Dendritic cell treated with granulocyte-macrophage colony-stimulating factor and Interleukin-4, amounts not matched to agents 40 ng/mL and 50 ng/mL, for 4 days (primary cell): ENCODE results near the gene GRIK4.

Experiments used
- H3K27ac Mint-ChIP-seq: one replicate; pipeline ENCODE4 v1.8.0; 2022; ENCODE audit warnings: mild to moderate bottlenecking, mixed read lengths
- H3K27me3 Mint-ChIP-seq: one replicate; pipeline ENCODE4 v1.8.0; 2022; ENCODE audit warnings: mild to moderate bottlenecking, mixed read lengths
- H3K36me3 Mint-ChIP-seq: one replicate; pipeline ENCODE4 v1.8.0; 2022; ENCODE audit warnings: low read depth, mixed read lengths
- H3K4me1 Mint-ChIP-seq: one replicate; pipeline ENCODE4 v1.8.0; 2022; ENCODE audit warnings: low read depth, mixed read lengths
- H3K4me3 Mint-ChIP-seq: one replicate; pipeline ENCODE4 v1.8.0; 2022; ENCODE audit warnings: mild to moderate bottlenecking, moderate library complexity, mixed read lengths
- H3K9me3 Mint-ChIP-seq: one replicate; pipeline ENCODE4 v1.8.0; 2022; ENCODE audit warnings: mixed read lengths
- intact Hi-C: fragments of 100-400 bp; cut with micrococcal nuclease; formaldehyde crosslinking; loops from one replicate; pipeline ENCODE4 v1.15.0; 2022

Gene GRIK4

DNA sequence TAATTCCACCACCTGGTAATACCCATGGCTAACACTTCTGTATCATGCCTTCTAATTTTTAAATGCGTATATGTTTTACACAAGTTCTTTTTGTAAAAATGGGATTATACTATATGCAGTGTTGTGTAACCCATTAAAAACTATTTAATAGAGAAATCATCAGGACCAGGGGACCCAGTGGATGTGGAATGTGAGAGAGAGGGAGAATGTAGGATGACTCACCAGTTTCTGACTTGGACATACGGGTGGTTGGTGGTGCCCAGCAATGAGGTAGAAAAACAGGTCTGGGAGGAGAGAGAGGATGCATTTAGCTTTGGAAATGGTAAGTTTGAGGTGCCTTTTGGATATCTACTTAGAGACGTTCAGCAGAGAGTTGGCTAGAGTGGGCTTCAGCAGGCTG is 400.4 kb downstream of the GRIK4 start:
- intact Hi-C loops: no loop called here
- peaks cover 9% of the 10 kb centered on the region for H3K27me3 Mint-ChIP-seq
- H3K36me3 Mint-ChIP-seq: no peaks in the 10 kb centered on the region
- H3K4me1 Mint-ChIP-seq: peaks cover 6% of the 10 kb centered on the region
- no peak overlapping the region for H3K27ac Mint-ChIP-seq
- no peak overlapping the region for H3K4me3 Mint-ChIP-seq
- no peaks in the 10 kb centered on the region for H3K9me3 Mint-ChIP-seq

DNA sequence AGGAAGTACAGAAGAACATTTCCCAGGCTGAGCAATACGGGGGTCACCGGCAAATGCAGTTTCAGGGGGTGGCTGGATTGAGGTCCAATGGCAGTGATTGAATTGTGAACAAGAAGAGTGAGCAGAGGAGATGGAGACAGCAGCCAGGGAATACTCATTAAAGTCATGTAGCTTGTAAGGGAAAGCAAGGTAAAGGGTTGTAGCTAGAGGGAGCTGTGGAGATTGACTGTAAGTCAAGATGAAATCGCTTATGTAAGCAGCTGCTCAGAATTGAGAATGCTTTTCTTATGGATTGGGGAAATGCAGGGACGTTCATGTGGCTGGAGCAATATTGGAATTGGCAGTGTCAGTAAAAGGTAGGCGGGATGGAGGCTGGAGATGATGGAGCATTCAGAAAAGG is 401.0 kb downstream of the GRIK4 start:
- Mint-ChIP-seq H3K4me3 (no peak overlapping the region), H3K27ac (no peak overlapping the region), H3K4me1 (peaks cover 6% of the 10 kb centered on the region), H3K27me3 (peaks cover 9% of the 10 kb centered on the region), H3K36me3 (no peaks in the 10 kb centered on the region), H3K9me3 (no peaks in the 10 kb centered on the region)
- intact Hi-C loops: no loop called here

DNA sequence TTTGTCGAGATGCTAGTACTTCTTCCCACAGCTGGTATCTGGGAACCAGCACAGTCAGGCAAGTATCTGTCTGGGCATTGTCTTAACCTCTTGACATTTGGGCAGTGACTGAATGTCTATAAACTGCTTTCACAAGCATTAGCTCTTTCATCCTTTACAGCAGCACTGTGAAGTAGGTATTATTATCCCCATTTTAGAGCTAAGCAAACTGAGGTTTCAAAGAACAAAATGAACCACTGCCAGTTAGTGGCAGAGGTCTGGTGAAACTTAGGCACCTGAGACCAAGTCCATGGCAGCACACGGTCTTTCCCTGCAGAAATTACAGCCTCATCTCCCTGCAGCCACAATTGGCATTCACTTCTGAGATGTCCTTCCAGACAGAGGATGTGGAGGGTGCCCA is 401.4 kb downstream of the GRIK4 start:
- H3K27me3 Mint-ChIP-seq: peaks cover 9% of the 10 kb centered on the region
- no peaks in the 10 kb centered on the region for H3K36me3 Mint-ChIP-seq
- H3K9me3 Mint-ChIP-seq: no peaks in the 10 kb centered on the region
- peaks cover 6% of the 10 kb centered on the region for H3K4me1 Mint-ChIP-seq
- H3K27ac Mint-ChIP-seq: no peak overlapping the region
- H3K4me3 Mint-ChIP-seq: no peak overlapping the region
- intact Hi-C loops: no loop called here

DNA sequence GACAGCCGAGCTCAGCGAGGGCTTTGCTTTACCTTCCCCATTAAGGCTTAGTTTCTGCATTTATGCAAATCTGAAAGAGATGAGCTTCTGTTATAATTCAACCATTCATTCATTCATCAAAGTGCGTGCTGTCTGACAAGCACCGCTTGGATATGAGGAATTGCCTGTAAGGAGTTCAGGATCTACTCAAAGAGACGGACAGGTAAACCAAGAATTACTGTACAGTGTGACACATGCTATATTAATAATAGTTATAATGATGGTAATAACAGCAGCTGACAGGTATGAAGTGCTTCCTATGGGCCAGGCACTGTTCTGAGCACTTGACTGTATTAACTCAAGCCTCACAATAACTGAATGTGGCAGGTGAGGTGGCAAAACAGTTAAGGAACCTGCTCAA is 402.5 kb downstream of the GRIK4 start:
- intact Hi-C loops: no loop called here
- no peaks in the 10 kb centered on the region for H3K4me1 Mint-ChIP-seq

DNA sequence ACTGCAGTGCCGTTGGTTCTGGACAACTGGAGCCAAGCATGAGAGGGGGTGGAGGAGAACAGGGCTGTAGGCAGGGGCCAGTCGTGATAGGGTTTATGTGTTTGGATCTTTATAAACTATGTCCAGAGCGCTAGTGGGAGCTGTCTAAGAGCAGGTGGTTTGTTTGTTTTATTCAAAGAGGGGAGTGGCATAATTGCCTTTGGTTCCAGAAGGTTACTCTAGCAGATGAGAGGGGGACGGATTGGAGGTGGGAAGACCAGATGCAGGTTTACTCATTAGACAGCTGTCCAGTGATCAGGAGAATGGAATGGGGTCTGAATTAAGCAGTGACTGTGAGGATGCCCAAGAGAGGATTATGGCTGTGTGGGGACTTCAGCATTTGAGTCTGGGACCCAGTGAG is 403.1 kb downstream of the GRIK4 start:
- no peak overlapping the region for H3K4me3 Mint-ChIP-seq
- no peaks in the 10 kb centered on the region for H3K4me1 Mint-ChIP-seq
- no peaks in the 10 kb centered on the region for H3K36me3 Mint-ChIP-seq
- H3K9me3 Mint-ChIP-seq: no peaks in the 10 kb centered on the region
- peaks cover 10% of the 10 kb centered on the region for H3K27me3 Mint-ChIP-seq
- no peak overlapping the region for H3K27ac Mint-ChIP-seq
- intact Hi-C loops: no loop called here

More for the DNA sequence above, 402.5 kb downstream of the GRIK4 start:
- no peaks in the 10 kb centered on the region for H3K36me3 Mint-ChIP-seq
- no peak overlapping the region for H3K27ac Mint-ChIP-seq
- no peaks in the 10 kb centered on the region for H3K9me3 Mint-ChIP-seq
- no peak overlapping the region for H3K4me3 Mint-ChIP-seq
- H3K27me3 Mint-ChIP-seq: peaks cover 9% of the 10 kb centered on the region

DNA sequence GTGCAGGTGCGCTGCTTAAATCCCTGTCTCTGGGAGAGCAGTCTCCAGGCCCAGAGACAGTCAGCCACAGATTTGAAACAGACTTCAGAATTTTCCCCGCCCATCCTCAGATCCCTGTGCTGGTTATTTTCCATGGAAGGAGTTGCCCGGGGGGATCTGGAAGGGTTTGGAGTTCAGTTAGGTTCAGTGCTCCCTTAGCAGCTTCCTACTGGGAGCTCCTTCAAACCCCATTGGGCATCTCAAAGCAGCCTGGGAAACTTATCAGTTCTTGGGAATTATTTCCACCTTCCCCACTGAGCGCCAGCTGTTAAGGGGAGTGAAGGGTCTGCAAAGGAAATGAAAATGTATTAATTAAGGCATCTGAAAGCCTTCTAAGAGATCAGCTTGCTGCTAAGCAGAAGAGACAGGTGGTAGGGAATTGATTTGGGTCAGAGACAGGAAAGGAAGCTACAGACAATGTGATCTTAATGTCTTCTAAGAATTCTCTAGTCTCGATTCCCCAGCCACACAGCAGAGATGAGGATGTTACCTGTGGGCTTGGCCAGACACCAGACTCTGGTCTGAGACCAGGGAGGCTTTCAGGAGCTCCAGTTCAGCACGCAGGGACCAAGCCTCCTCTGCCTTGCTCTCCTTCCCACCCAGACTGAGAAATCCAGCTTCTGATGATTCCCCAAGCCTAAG is 406.2 kb downstream of the GRIK4 start:
- H3K27ac Mint-ChIP-seq: no peak overlapping the region
- no peaks in the 10 kb centered on the region for H3K36me3 Mint-ChIP-seq
- H3K4me1 Mint-ChIP-seq: no peaks in the 10 kb centered on the region
- intact Hi-C loops: no loop called here
- H3K9me3 Mint-ChIP-seq: no peaks in the 10 kb centered on the region
- H3K27me3 Mint-ChIP-seq: peaks cover 7% of the 10 kb centered on the region
- no peak overlapping the region for H3K4me3 Mint-ChIP-seq

DNA sequence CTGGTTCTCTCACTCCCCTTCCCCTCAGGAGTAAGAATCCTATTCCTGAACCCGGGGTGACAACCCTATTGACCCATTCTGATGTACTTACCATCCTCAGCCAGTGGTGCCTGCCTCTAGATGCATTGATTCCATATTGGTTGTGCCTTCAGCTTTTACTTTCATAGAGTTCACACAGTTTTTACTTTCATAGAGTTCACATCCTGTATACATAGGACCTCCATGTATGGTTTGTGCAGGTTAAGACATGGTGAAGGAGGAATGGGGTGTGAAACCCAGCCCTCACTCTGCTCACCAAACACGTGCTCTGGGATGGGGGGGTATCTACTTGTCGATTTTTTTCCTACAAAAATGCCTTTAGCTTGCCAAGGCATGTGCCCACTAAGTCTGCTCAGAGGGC is 406.7 kb downstream of the GRIK4 start:
- no peak overlapping the region for H3K4me3 Mint-ChIP-seq
- no peaks in the 10 kb centered on the region for H3K36me3 Mint-ChIP-seq
- peaks cover 7% of the 10 kb centered on the region for H3K27me3 Mint-ChIP-seq
- H3K9me3 Mint-ChIP-seq: no peaks in the 10 kb centered on the region
- no peaks in the 10 kb centered on the region for H3K4me1 Mint-ChIP-seq
- no peak overlapping the region for H3K27ac Mint-ChIP-seq
- intact Hi-C loops: no loop called here

DNA sequence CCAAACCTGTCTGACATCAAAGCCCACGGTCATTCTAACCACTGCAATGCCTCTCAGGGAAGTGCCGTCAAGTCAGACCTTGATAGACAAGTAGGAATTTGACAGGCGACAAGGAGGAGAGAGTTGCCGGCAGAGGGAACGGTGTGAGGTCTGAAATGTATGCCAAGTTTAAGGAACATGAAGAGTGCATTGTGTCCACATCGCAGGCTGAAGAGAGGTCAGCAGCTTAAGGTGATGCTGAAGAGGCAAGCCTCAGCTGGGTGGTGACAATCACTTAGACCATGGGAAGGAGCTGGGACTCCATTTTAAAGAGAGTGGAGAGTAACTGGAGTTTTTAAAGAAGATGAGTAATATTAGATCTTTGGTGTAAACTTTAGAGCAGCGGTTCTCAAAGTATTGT is 407.5 kb downstream of the GRIK4 start:
- intact Hi-C loops: no loop called here
- no peaks in the 10 kb centered on the region for H3K36me3 Mint-ChIP-seq
- H3K9me3 Mint-ChIP-seq: no peaks in the 10 kb centered on the region
- H3K4me1 Mint-ChIP-seq: no peaks in the 10 kb centered on the region
- H3K4me3 Mint-ChIP-seq: no peak overlapping the region
- H3K27ac Mint-ChIP-seq: no peak overlapping the region
- H3K27me3 Mint-ChIP-seq: peaks cover 7% of the 10 kb centered on the region

DNA sequence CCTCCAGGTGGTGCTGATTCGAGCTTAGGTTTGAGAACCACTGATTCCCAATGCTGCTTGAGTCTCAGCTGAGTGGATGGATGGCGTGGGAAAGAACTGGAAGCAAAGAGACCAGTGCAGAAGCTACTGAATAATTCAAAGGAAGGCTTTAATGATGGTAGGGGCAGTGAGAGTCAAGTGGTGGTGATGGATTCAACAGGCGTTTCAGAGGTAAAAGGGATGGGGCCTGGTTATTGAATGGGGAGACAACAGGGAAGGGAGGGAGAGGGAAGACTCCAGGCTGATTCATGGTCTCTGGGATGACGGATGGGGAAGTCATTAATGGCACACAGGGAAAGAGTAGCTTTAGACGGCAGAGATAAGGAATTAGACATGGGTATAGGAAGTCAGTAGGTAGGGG is 408.0 kb downstream of the GRIK4 start:
- no peak overlapping the region for H3K4me3 Mint-ChIP-seq
- peaks cover 4% of the 10 kb centered on the region for H3K27me3 Mint-ChIP-seq
- H3K9me3 Mint-ChIP-seq: no peaks in the 10 kb centered on the region
- intact Hi-C loops: no loop called here
- no peak overlapping the region for H3K27ac Mint-ChIP-seq
- H3K36me3 Mint-ChIP-seq: no peaks in the 10 kb centered on the region
- no peaks in the 10 kb centered on the region for H3K4me1 Mint-ChIP-seq

DNA sequence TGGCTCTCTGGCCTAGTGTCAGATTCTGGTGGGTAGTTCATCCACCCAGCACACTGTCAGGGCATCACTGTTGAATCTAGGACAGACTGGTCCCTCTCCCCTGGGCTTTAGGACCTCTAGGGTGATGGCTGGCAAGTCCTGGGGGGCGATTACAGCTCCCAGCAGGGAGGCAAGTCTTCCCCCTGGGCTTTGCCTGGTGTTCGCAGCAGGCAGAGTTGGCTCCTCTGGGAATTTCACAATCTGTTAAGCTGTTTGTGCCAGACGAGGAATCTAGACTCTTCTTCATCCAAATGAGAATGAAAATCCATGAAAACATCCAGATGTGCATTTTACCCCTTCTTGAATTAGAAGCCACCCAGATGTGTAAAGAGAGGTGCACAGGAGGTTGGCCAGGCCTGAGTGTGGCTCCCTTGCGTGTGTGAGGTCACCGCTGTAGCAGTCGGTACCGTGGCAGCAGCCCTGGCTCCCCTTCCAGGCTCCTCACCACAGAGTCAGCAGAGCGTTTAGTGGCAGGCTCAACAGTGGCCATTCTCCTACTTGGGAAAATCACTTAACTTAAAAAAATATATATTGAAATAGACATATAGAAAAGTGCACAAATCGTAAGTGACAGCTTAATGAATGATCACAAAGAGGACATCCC is 412.4 kb downstream of the GRIK4 start:
- Mint-ChIP-seq H3K27ac (no peak overlapping the region), H3K4me3 (no peak overlapping the region), H3K27me3 (peaks cover 2% of the 10 kb centered on the region), H3K4me1 (no peaks in the 10 kb centered on the region), H3K9me3 (no peaks in the 10 kb centered on the region), H3K36me3 (no peaks in the 10 kb centered on the region)
- intact Hi-C loops: no loop called here

DNA sequence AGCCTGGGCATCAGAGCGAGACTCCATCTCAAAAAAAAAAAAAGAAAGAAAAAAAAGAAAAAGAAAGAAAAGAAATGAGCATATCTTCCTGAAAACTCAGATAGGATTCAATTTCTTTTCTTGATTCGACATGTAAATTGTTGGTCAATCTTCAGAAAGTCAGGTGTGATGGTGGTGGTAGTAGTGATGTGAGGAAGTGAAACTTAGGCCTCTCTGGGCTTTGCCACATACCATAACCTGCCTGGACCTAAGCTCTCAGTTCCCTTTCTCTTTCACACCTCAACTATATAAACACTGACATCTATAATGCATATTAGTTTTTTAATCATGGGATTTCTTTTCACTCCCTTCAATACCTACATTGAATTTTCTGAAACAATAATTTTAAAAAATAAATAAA is 414.4 kb downstream of the GRIK4 start:
- no peaks in the 10 kb centered on the region for H3K4me1 Mint-ChIP-seq
- no peak overlapping the region for H3K27ac Mint-ChIP-seq
- intact Hi-C loops: no loop called here
- H3K9me3 Mint-ChIP-seq: no peaks in the 10 kb centered on the region
- H3K4me3 Mint-ChIP-seq: no peak overlapping the region
- H3K27me3 Mint-ChIP-seq: no peaks in the 10 kb centered on the region
- no peaks in the 10 kb centered on the region for H3K36me3 Mint-ChIP-seq

DNA sequence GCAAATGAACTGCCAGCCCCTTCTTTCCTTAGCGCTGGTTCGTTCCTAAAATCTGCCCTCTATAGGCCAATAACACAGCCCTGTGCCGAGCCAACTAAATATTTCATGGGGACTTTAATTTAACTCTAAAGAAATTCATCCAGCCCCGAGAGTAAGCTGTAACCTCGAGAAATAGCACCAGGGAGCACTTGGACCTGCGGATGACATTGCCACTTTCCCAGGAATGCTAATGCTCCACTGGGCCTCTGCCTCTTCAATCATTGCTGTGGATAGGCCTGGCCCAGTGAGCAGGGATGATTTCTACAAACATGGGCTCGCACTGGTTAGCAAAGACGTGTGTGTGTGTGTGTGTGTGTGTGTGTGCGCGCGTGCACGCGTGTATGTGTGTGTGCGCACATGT is 417.1 kb downstream of the GRIK4 start:
- Mint-ChIP-seq H3K27ac (no peak overlapping the region), H3K4me3 (no peak overlapping the region), H3K9me3 (no peaks in the 10 kb centered on the region), H3K36me3 (no peaks in the 10 kb centered on the region), H3K4me1 (no peaks in the 10 kb centered on the region), H3K27me3 (no peaks in the 10 kb centered on the region)
- intact Hi-C loops: no loop called here

DNA sequence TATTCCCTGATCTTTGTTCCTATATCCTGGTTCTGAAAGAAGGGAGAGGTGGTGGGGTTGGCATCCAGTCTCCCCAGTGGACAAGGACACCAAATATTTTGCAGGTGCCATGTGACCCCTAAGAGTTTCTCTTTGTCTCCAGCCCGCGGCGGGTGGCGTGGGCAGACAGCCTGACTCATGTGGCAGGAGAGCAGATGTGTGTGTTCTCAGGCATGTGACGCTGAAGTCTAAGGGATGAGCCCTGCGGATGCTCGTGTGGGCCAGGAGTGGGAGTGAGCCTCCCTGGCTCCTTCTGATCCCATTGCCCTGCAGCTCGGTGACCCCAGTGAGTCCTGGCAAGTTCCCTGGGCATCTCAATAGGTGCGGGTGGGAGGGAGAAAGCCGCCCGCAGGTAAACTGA is 417.5 kb downstream of the GRIK4 start:
- Mint-ChIP-seq H3K4me1 (no peaks in the 10 kb centered on the region), H3K9me3 (no peaks in the 10 kb centered on the region), H3K27ac (no peak overlapping the region), H3K36me3 (no peaks in the 10 kb centered on the region), H3K27me3 (no peaks in the 10 kb centered on the region), H3K4me3 (no peak overlapping the region)
- intact Hi-C loops: no loop called here

DNA sequence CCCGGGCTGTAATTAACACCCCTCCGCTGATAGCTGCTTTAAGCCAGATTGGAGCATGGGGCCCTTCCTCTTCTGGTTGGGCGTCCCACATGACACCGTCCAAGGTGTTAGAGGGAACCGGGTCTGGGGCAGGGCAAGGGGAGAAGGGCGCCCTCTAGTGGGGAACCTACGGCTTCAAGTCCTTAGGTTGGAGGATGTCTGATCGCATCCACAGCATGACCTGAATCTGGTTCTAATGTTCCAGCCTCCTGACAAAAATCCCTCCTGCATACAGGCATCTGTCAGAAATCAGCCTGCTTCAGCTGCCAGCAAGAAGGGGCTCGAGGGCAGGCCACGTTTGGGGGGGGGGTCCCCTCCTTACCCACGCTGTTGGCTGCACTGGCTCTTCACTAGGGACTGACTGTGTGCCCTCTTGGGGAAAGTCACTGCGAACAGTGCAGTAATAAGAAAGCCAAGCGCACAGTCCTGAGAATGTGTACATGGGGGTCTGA is 418.2 kb downstream of the GRIK4 start:
- intact Hi-C loops: loop anchor here (10.0 kb wide), 1 partner anchor 265 kb away; no protein-coding TSS in a partner anchor
- H3K4me1 Mint-ChIP-seq: no peaks in the 10 kb centered on the region

More for the DNA sequence above, 418.2 kb downstream of the GRIK4 start:
- no peak overlapping the region for H3K4me3 Mint-ChIP-seq
- no peaks in the 10 kb centered on the region for H3K36me3 Mint-ChIP-seq
- peaks cover 2% of the 10 kb centered on the region for H3K27me3 Mint-ChIP-seq
- H3K9me3 Mint-ChIP-seq: no peaks in the 10 kb centered on the region
- no peak overlapping the region for H3K27ac Mint-ChIP-seq
